K562 (cell line): ENCODE measurements around the gene ZNF296. TPM values are rescaled to one million over a fixed set of nuclear protein-coding genes. Genes with fewer than 3 reads are reported as not detected.

Source experiments
- ATAC-seq: fragments of 200-7000 bp; cut with Tn5 transposase; 3 replicates; pipeline ENCODE4 v1.9.1; 2020; ENCODE audit warnings: moderate library complexity
- BruUV-seq: library from RNA; stranded (reverse); fragments of 400-500 nt; replicated peaks from 2 replicates; lab custom pipeline; 2021; lab: Mats Ljungman, UMichigan
- CTCF ChIA-PET: fragments of 300-600 bp; formaldehyde crosslinking; extraction: SDS; loops from one replicate; lab custom pipeline; 2021; ENCODE audit warnings: low intra/inter-chr PET ratio; lab: Yijun Ruan, JAX
- POLR2A ChIA-PET: fragments of 300-600, 350-650 bp; sonication (Branson Sonifier 250); formaldehyde crosslinking; extraction: SDS; loops from one replicate; lab custom pipeline; 2021; ENCODE audit warnings: antibody characterized with exemption, inconsistent platforms; lab: Yijun Ruan, JAX
- DNase-seq, 4 experiments: peaks; one replicate each; pipeline versions ENCODE4 v3.0.0 to v3.0.0-alpha.2; 2011 to 2018; ENCODE audit warnings: low spot score in 3 of 4, mixed read lengths in 3 of 4; ENCODE audit errors: extremely low read depth in 1 of 4
- FAIRE-seq: peaks from 2 replicates; lab custom pipeline; 2011; peaks lifted over from hg19 to GRCh38; lab: Jason Lieb, UNC
- H2AFZ ChIP-seq: 2 replicates; pipeline ENCODE4 v1.6.0; 2011; ENCODE audit warnings: low read depth, low read length, control low read depth, inconsistent platforms
- H3K27ac ChIP-seq: fragments of 200-600 bp; 3 replicates; pipeline ENCODE4 v1.8.0; 2011; ENCODE audit warnings: low read depth, mild to moderate bottlenecking, control low read depth, inconsistent platforms, low read length, moderate library complexity, mixed read lengths; ENCODE audit errors: extremely low read depth
- H3K27me3 ChIP-seq, 2 experiments: fragments of 300-600 bp in 1 of 2; 2 replicates in 1 of 2; 3 replicates in 1 of 2; pipeline versions ENCODE4 v1.6.0 to v1.8.0; 2011; ENCODE audit warnings: inconsistent platforms in 2 of 2, low read length in 2 of 2, mild to moderate bottlenecking in 1 of 2, mixed read lengths in 1 of 2, moderate library complexity in 1 of 2; ENCODE audit not compliant: control insufficient read depth in 2 of 2, insufficient read depth in 2 of 2
- H3K36me3 ChIP-seq: fragments of 300-600 bp; 3 replicates; pipeline ENCODE4 v1.8.0; 2011; ENCODE audit warnings: mild to moderate bottlenecking, low read length, inconsistent platforms; ENCODE audit not compliant: control insufficient read depth, insufficient read depth
- H3K4me1 ChIP-seq, 2 experiments: fragments of 200-600 bp in 1 of 2; replicated peaks in 1 of 2; 2 replicates in 1 of 2; 3 replicates in 1 of 2; pipeline versions ENCODE4 v1.5.1 to v1.8.0; 2011; ENCODE audit warnings: inconsistent platforms in 2 of 2, low read length in 2 of 2, mild to moderate bottlenecking in 1 of 2, mixed read lengths in 1 of 2, moderate library complexity in 1 of 2; ENCODE audit not compliant: control insufficient read depth in 2 of 2, insufficient read depth in 2 of 2
- H3K4me2 ChIP-seq: 2 replicates; pipeline ENCODE4 v1.6.1; 2011; ENCODE audit warnings: low read length, control low read depth, inconsistent platforms, mixed read lengths; ENCODE audit not compliant: insufficient read depth
- H3K4me3 ChIP-seq: fragments of 200-600 bp; sonication (generic), shearing (Covaris generic); 2 replicates; pipeline ENCODE4 v1.5.1; 2016; ENCODE audit warnings: control low read depth, inconsistent platforms
- H3K79me2 ChIP-seq: fragments of 200-600 bp; 3 replicates; pipeline ENCODE4 v1.8.0; 2011; ENCODE audit warnings: low read length, inconsistent platforms; ENCODE audit not compliant: control insufficient read depth, insufficient read depth
- H3K9ac ChIP-seq, 2 experiments: 2 replicates each; pipeline versions ENCODE4 v1.6.0 to v1.6.1; 2011; ENCODE audit warnings: low read depth in 2 of 2, low read length in 2 of 2, control low read depth in 1 of 2, inconsistent platforms in 1 of 2, mild to moderate bottlenecking in 1 of 2, mixed read lengths in 1 of 2; ENCODE audit not compliant: insufficient read depth in 1 of 2
- H3K9me1 ChIP-seq: one replicate; pipeline ENCODE4 v1.6.0; 2011; ENCODE audit warnings: inconsistent platforms, mild to moderate bottlenecking, low read length, moderate library complexity; ENCODE audit not compliant: control insufficient read depth, insufficient read depth
- H3K9me3 ChIP-seq: replicated peaks from 2 replicates; pipeline ENCODE4 v1.5.1; 2011; ENCODE audit warnings: low read depth, low read length, inconsistent platforms; ENCODE audit not compliant: control insufficient read depth, insufficient read depth
- H4K20me1 ChIP-seq: replicated peaks from 2 replicates; pipeline ENCODE4 v1.6.1; 2011; ENCODE audit warnings: low read length, inconsistent platforms, mixed read lengths; ENCODE audit not compliant: control insufficient read depth, insufficient read depth
- CHD2 ChIP-seq: IDR thresholded peaks from 2 replicates; pipeline ENCODE4 v1.6.1; 2011; ENCODE audit warnings: low read depth, low read length
- ELK3 ChIP-seq: fragments of 450-650 bp; formaldehyde crosslinking; IDR thresholded peaks from 2 replicates; pipeline ENCODE4 v1.4.0; 2020; ENCODE audit warnings: mild to moderate bottlenecking
- FOXK1 ChIP-seq: sonication (generic); formaldehyde crosslinking; IDR thresholded peaks from 2 replicates; pipeline ENCODE4 v1.8.0; 2022; ENCODE audit warnings: missing genetic modification reagents, mild to moderate bottlenecking, borderline replicate concordance
- GABPA ChIP-seq: fragments of 200-800 bp; sonication (Bioruptor generic); conservative IDR thresholded peaks from 2 replicates; pipeline ENCODE4 v1.6.1; 2016; ENCODE audit warnings: low read depth, missing genetic modification characterization, missing compliant biosample characterization
- HCFC1 ChIP-seq: IDR thresholded peaks from 2 replicates; pipeline ENCODE4 v1.6.1; 2012; ENCODE audit warnings: low read depth, low read length, improper control_type of control experiment
- MCM2 ChIP-seq: fragments of 450-650 bp; IDR thresholded peaks from 2 replicates; pipeline ENCODE4 v1.6.1; 2017; ENCODE audit warnings: low read depth, mild to moderate bottlenecking
- MLX ChIP-seq, 2 experiments: fragments of 450-650 bp in 1 of 2; sonication (generic) in 1 of 2; formaldehyde crosslinking; conservative IDR thresholded peaks; 2 replicates each; pipeline versions ENCODE4 v1.4.0 to v1.8.1; 2020 to 2022; ENCODE audit warnings: mild to moderate bottlenecking in 1 of 2, missing genetic modification reagents in 1 of 2
- NFIX ChIP-seq: fragments of 250-450 bp; sonication (Bioruptor Pico); IDR thresholded peaks from 2 replicates; pipeline ENCODE4 v1.4.0; 2020; ENCODE audit warnings: low read depth, mild to moderate bottlenecking, moderate library complexity
- SRSF7 ChIP-seq: fragments of 200-400 bp; formaldehyde crosslinking; optimal IDR thresholded peaks from 2 replicates; pipeline ENCODE3; 2017; ENCODE audit warnings: mild to moderate bottlenecking, low read depth, low read length
- TCFL5 ChIP-seq: fragments of 250-450 bp; sonication (Bioruptor Pico); conservative IDR thresholded peaks from 2 replicates; pipeline ENCODE4 v1.6.1; 2021; ENCODE audit warnings: mild to moderate bottlenecking, moderate library complexity, matching md5 sums
- ZNF431 ChIP-seq: sonication (generic); formaldehyde crosslinking; IDR thresholded peaks from 2 replicates; pipeline ENCODE4 v1.8.0; 2022; ENCODE audit warnings: mild to moderate bottlenecking, missing genetic modification reagents
- ZNF778 ChIP-seq: fragments of 450-650 bp; formaldehyde crosslinking; IDR thresholded peaks from 2 replicates; pipeline ENCODE4 v1.4.0; 2020; ENCODE audit warnings: mild to moderate bottlenecking, moderate library complexity
- ZNF780A ChIP-seq: fragments of 250-450 bp; sonication (Bioruptor Pico); IDR thresholded peaks from 2 replicates; pipeline ENCODE4 v1.5.0; 2021; ENCODE audit warnings: mild to moderate bottlenecking
- WGBS: fragments of 100-300 bp; shearing (Covaris generic); methylation state at CpG from one replicate; pipeline ENCODE4 v1.1.6; 2016; ENCODE audit warnings: low coverage, mixed read lengths; ENCODE audit not compliant: insufficient coverage; ENCODE audit errors: missing lambda C conversion rate; 5-methylcytosine and 5-hydroxymethylcytosine counted together
- in situ Hi-C: fragments of 300-500 bp; cut with MboI; formaldehyde crosslinking; loops from 4 replicates; pipeline ENCODE4 v1.15.0; 2018; ENCODE audit warnings: inconsistent platforms, mixed read lengths
- intact Hi-C: fragments of 100-400 bp; cut with micrococcal nuclease; formaldehyde crosslinking; loops from 2 replicates; pipeline ENCODE4 v1.14.2; 2022
- polyA plus RNA-seq, 8 experiments: library from polyadenylated mRNA; depleted of rRNA in 4 of 8; stranded (reverse) in 5 of 8; unstranded in 3 of 8; fragments of >200 nt; fragmentation: Nextera tagmentation in 2 of 8; fragmentation: Illumina TruSeq in 1 of 8; extraction: Ambion mirVana in 2 of 8; extraction: Trizol in 1 of 8; gene quantifications; 2 replicates each; pipeline versions ENCODE4 v1.2.1 to v1.2.3, GENCODE V29; 2011 to 2014; ENCODE audit warnings: inconsistent platforms in 1 of 8, missing spikeins in 1 of 8
- total RNA-seq, 7 experiments: library from RNA; depleted of rRNA in 6 of 7; stranded (reverse); fragments of >200 nt in 6 of 7; fragmentation: Illumina TruSeq in 2 of 7; extraction: Trizol in 2 of 7; gene quantifications; 2 replicates each; pipeline versions ENCODE4 v1.2.1 to v1.2.3, GENCODE V29; 2011 to 2021; ENCODE audit warnings: low replicate concordance in 1 of 7

ZNF296 gene
- total and polyA plus RNA-seq, 9 of the 15 experiments (the other 6 are each of a cell fraction or from before 2014, with no cell fraction given) = 0.03 to 8.8 (median 0.47) TPM; not detected in 1

- TF ChIP-seq GABPA (no peak), MLX (CRISPR knock-in tag; conservative IDR thresholded peaks at IDR 0.05) (no peak), NFIX (CRISPR knock-in tag) (no peak), TCFL5 (no peak), FOXK1 (no peak), ZNF778 (CRISPR knock-in tag) (no peak), HCFC1 (no peak), ZNF431 (CRISPR knock-in tag) (no peak), ZNF780A (CRISPR knock-in tag) (no peak), SRSF7 (no peak), ELK3 (CRISPR knock-in tag) (no peak), CHD2 (no peak), MCM2 (no peak)
- CTCF ChIA-PET = no interaction called here
- no peak for FAIRE-seq
Observed at GRCh38 chr19:45103508-45104319, 27.4 kb upstream of the ZNF296 start.

More at GRCh38 chr19:45103508-45104319, 27.4 kb upstream of the ZNF296 start:
- intact Hi-C loops = no loop called here
- BruUV-seq = no TSS peak
- Histone ChIP-seq H3K27me3 (no peaks in the 10 kb centered on the region), H3K9me3 (no peaks in the 10 kb centered on the region), H4K20me1 (peaks cover 63% of the 10 kb centered on the region), H3K4me3 (no peak overlapping the region), H3K4me2 (no peak overlapping the region), H3K79me2 (peaks cover 83% of the 10 kb centered on the region), H2AFZ (no peak overlapping the region), H3K27ac (no peak overlapping the region), H3K36me3 (peaks cover 32% of the 10 kb centered on the region; the same call in 2 of the 3 replicates), H3K9me1 (peaks cover 4% of the 10 kb centered on the region), H3K4me1 (peaks cover 9 to 31% of the 10 kb centered on the region in 2 experiments; a peak in 4 of 5 replicates), H3K9ac (peak overlapping the region in 1 of 2 experiments; percentile 56; a peak in 1 of 4 replicates)
- WGBS = 69% methylated on average over 22 of the region's 26 CpGs
- no peak for ATAC-seq
- no peak for DNase-seq
- in situ Hi-C loops = no loop called here
- POLR2A ChIA-PET = interaction anchor here (1.3 to 2.2 kb wide), 2 partner anchors 9 to 11 kb away, joined by 5 to 6 read pairs; partner anchors contain the start of gene PPP1R37
